Spleen (tissue), 11 donors: ENCODE data around the gene CBFA2T2. TPM values are rescaled to one million over a fixed set of nuclear protein-coding genes. Genes with fewer than 3 reads are reported as not detected.
"Not testable (repeated sequence)": the region's sequence is repeated elsewhere in the genome, so short reads cannot be mapped to it uniquely, and the experiment has no call there.

Experiments used
- DNase-seq: peaks from one replicate; pipeline ENCODE4 v3.0.0-alpha.2; 2020
- H3K27ac ChIP-seq, 8 donors: fragments of 200-600 bp; sonication (generic) in 7 of 8; 1 replicate in 4 of 8; 2 replicates in 4 of 8; pipeline versions ENCODE4 v1.5.0 to v1.8.0; 2016 to 2021; ENCODE audit warnings: inconsistent platforms in 4 of 8, mild to moderate bottlenecking in 4 of 8, moderate library complexity in 1 of 8
- H3K27me3 ChIP-seq, 7 donors: fragments of 200-600 bp; sonication (generic) in 6 of 7; replicated peaks in 1 of 7; 1 replicate in 4 of 7; 2 replicates in 3 of 7; pipeline versions ENCODE4 v1.5.0 to v1.8.0; 2016 to 2021; ENCODE audit warnings: inconsistent platforms in 3 of 7, mild to moderate bottlenecking in 1 of 7
- H3K36me3 ChIP-seq, 6 donors: fragments of 200-600 bp; sonication (generic) in 5 of 6; 1 replicate in 4 of 6; 2 replicates in 2 of 6; pipeline versions ENCODE4 v1.5.0 to v1.8.0; 2016 to 2021; ENCODE audit warnings: inconsistent platforms in 2 of 6
- H3K4me1 ChIP-seq, 6 donors: fragments of 200-600 bp; sonication (generic) in 5 of 6; 1 replicate in 3 of 6; 2 replicates in 3 of 6; pipeline versions ENCODE4 v1.5.0 to v1.8.0; 2016 to 2021; ENCODE audit warnings: inconsistent platforms in 3 of 6
- H3K4me3 ChIP-seq, 8 donors: fragments of 200-600 bp; sonication (generic) in 7 of 8; 1 replicate in 4 of 8; 2 replicates in 4 of 8; pipeline versions ENCODE4 v1.5.0 to v1.8.0; 2016 to 2021; ENCODE audit warnings: inconsistent platforms in 4 of 8, mild to moderate bottlenecking in 4 of 8, moderate library complexity in 2 of 8
- H3K9me3 ChIP-seq, 8 donors: fragments of 200-600 bp; sonication (generic) in 7 of 8; 1 replicate in 4 of 8; 2 replicates in 4 of 8; pipeline versions ENCODE4 v1.5.0 to v1.8.0; 2016 to 2021; ENCODE audit warnings: inconsistent platforms in 4 of 8
- CTCF ChIP-seq, 11 experiments: fragments of 200-600 bp in 7 of 11; fragments of 450-650 bp in 4 of 11; sonication (generic) in 4 of 11; IDR thresholded peaks in 8 of 11; conservative IDR thresholded peaks in 3 of 11; 1 replicate in 7 of 11; 2 replicates in 4 of 11; pipeline versions ENCODE4 v1.4.0 to v1.8.0; 2016 to 2021; ENCODE audit warnings: antibody characterized with exemption in 11 of 11, inconsistent platforms in 4 of 11, mild to moderate bottlenecking in 1 of 11
- POLR2A ChIP-seq, 3 donors: fragments of 450-650 bp; IDR thresholded peaks; one replicate each; pipeline ENCODE4 v1.5.1; 2017; ENCODE audit warnings: antibody characterized with exemption in 3 of 3, mild to moderate bottlenecking in 1 of 3
- POLR2AphosphoS5 ChIP-seq, 3 donors: sonication (generic); formaldehyde crosslinking; IDR thresholded peaks; one replicate each; pipeline ENCODE4 v1.5.1; 2017; ENCODE audit warnings: antibody characterized with exemption in 3 of 3
- WGBS, 5 donors: extraction: QIAGEN DNeasy Blood & Tissue Kit in 3 of 5; methylation state at CpG; one replicate each; pipeline versions ENCODE4 v1.1.5 to v1.1.7; 2013 to 2018; 5-methylcytosine and 5-hydroxymethylcytosine counted together
- intact Hi-C: fragments of 100-400 bp; cut with DNase I; formaldehyde crosslinking; loops from one replicate; pipeline ENCODE4 v1.15.0; 2023; ENCODE audit warnings: low total_unique reads
- polyA plus RNA-seq, 3 donors: library from polyadenylated mRNA; stranded (reverse); fragments of 200-250 nt; gene quantifications; one replicate each; pipeline ENCODE4 v1.2.1, GENCODE V29; 2013
- total RNA-seq, 7 donors: library from RNA; depleted of rRNA in 3 of 7; stranded (reverse); fragments of >200 nt in 3 of 7; fragmentation: NEBNext Ultra II Directional in 4 of 7; extraction: Animal tissue kit (Norgen Biotek cat#: 25700) in 4 of 7; gene quantifications; one replicate each; pipeline versions ENCODE4 v1.1.0 to v1.2.1, GENCODE V29; 2016 to 2021
- donor health status: healthy with polysubstance abuse.
- donor health status: DM: no; HTN: no; CAD: no; lungs with moderate emphysema.
- donor health status: DM: no; HTN: no; CAD: no.
- donor health status: Bipolar disorder and iron deficiency.
- donor health status: healthy.
- donor health status: DM: no; HTN: no; CAD: no.
- donor health status: DM: yes; HTN: yes; CAD: no.

CBFA2T2 gene
- total and polyA plus RNA-seq, 10 donors: 3.3 to 25.4 (median 17.8) TPM

DNA sequence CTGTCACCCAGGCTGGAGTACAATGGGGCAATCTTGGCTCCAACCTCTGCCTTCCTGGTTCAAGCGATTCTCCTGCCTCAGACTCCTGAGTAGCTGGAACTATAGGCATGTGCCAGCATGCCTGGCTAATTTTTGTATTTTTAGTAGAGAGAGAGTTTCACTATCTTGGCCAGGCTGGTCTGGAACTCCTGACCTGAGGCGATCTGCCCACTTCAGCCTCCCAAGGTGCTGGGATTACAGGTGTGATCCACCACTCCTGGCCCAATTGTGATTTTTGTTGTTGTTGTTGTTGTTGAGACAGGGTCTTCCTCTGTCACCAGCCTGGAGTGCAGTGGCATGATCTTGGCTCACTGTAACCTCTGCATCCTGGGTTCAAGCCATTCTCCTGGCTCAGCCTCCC lies 69.3 kb downstream of the CBFA2T2 start:
- Histone ChIP-seq H3K4me1 (peaks cover 14 to 62% (median 26%) of the 10 kb centered on the region in 6 donors), H3K36me3 (peaks cover 0 to 15% (median 0%) of the 10 kb centered on the region in 6 donors), H3K27me3 (no peaks in the 10 kb centered on the region), H3K27ac (peak overlapping the region in 1 of 8 donors; percentile 68), H3K4me3 (no peak overlapping the region), H3K9me3 (no peaks in the 10 kb centered on the region)
- TF ChIP-seq CTCF (IDR thresholded peaks at IDR 0.05 in 8 of 11, conservative IDR thresholded peaks at IDR 0.05 in 3 of 11): no peak
- no peak for TF ChIP-seq POLR2A (IDR thresholded peaks at IDR 0.05)
- TF ChIP-seq POLR2AphosphoS5 (IDR thresholded peaks at IDR 0.05): no peak
- intact Hi-C loops: no loop called here
- DNase-seq: no peak
- 95 to 100% (median 98%) methylated on average over 2 of the region's 2 CpGs for WGBS, 5 donors

DNA sequence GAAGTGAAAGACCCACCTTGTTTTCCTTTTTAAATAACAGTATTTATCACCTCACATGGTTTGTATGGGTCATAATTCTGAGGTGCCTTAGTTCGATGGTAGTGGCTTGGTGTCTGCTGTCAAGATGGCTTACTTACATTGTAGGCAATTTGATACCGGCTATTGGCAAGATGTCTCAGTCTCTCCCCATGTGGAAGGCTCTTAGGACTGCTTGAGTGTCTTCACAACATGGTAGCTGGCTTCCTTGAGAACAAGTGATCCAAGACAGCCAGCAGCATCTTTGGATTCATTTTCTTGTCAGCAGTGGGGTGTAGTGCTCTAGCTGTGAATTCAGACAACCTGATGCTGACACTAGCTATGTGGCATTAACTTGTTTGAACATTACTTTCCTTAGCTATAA lies 70.1 kb downstream of the CBFA2T2 start:
- H3K27ac ChIP-seq: peak overlapping the region in 5 of 8 donors; percentile 29 to 68 (median 46)
- no peak for DNase-seq
- peaks cover 7 to 54% (median 21%) of the 10 kb centered on the region in 6 donors for H3K4me1 ChIP-seq
- peaks cover 0 to 15% (median 0%) of the 10 kb centered on the region in 6 donors for H3K36me3 ChIP-seq
- intact Hi-C loops: no loop called here
- H3K4me3 ChIP-seq: no peak overlapping the region
- no peaks in the 10 kb centered on the region for H3K9me3 ChIP-seq
- 93 to 100% (median 97%) methylated on average over 2 of the region's 2 CpGs for WGBS, 5 donors
- H3K27me3 ChIP-seq: no peaks in the 10 kb centered on the region
- TF ChIP-seq POLR2AphosphoS5 (IDR thresholded peaks at IDR 0.05) (no peak), POLR2A (IDR thresholded peaks at IDR 0.05) (no peak), CTCF (IDR thresholded peaks at IDR 0.05 in 8 of 11, conservative IDR thresholded peaks at IDR 0.05 in 3 of 11) (no peak)

DNA sequence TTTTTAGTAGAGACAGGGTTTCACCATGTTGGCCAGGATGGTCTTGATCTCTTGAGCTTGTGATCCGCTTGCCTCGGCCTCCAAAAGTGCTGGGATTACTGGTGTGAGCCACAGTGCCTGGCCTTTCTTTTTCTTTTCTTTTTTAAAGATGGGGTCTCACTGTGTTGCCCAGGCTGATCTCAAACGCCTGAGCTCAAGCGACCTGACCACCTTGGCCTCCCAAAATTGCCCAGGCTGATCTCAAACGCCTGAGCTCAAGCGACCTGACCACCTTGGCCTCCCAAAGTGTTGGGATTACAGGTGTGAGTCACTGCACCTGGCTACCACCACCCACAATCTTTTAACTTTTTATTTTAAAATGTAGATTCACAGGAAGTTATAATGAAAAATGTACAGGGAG lies 71.2 kb downstream of the CBFA2T2 start:
- H3K36me3 ChIP-seq: peaks cover 0 to 15% (median 0%) of the 10 kb centered on the region in 6 donors
- H3K4me3 ChIP-seq, H3K9me3 ChIP-seq, intact Hi-C loops, H3K27me3 ChIP-seq, DNase-seq: not testable (repeated sequence)
- peak overlapping the region in 6 of 8 donors; percentile 29 to 68 (median 44) for H3K27ac ChIP-seq
- 90 to 99% (median 95%) methylated on average over 6 of the region's 6 CpGs for WGBS, 5 donors
- peaks cover 0 to 44% (median 13%) of the 10 kb centered on the region in 6 donors for H3K4me1 ChIP-seq

DNA sequence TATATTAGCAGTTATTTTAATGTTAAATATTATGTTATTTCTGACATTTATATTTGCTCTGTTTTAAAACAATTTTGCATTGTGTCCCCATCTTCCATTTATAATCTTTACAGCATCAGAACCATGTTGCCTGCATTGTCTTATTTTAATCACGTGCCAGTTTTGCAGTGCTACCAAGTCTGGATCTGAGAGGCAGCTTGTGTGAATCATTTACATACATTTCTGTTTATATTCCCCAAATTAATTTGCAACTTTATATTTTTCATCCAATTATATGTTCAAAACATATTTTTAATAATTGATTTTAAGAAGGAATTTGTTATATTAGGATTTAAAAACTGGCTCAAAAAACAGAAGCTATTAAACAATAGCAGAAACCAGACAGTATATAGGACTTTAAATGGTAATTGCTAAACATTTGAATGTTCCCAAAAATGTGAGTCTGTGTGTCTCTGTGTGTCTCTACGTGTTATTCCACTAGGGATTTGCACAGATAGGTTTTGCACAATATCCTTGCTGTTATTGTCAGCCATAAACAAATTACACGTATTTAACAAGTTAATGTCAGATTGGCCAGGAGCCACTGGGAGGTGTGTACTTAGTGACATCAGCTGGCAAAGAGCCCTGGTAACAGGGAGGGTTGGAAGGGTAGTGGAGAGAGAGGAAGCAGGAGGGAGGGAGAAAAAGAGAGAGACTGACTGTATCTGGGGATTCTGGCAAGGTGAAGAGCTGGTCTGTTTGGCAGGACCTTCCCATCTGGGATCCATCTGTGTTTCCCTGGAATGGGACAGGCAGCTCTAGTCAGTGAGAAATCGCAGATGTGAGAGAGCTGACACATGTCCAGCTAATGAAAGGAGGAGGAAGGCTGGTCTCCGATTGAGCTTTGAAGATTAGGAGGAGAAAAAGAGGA lies 72.1 kb downstream of the CBFA2T2 start:
- H3K9me3 ChIP-seq: no peaks in the 10 kb centered on the region
- H3K27me3 ChIP-seq: no peaks in the 10 kb centered on the region
- intact Hi-C loops: no loop called here
- H3K27ac ChIP-seq: peak overlapping the region in 5 of 8 donors; percentile 14 to 46 (median 37)
- H3K4me3 ChIP-seq: peak overlapping the region in 1 of 8 donors; percentile 15
- WGBS, 5 donors: 60 to 69% (median 62%) methylated on average over 5 of the region's 5 CpGs
- TF ChIP-seq POLR2A (IDR thresholded peaks at IDR 0.05) (no peak), CTCF (IDR thresholded peaks at IDR 0.05 in 8 of 11, conservative IDR thresholded peaks at IDR 0.05 in 3 of 11) (no peak), POLR2AphosphoS5 (IDR thresholded peaks at IDR 0.05) (peak in 1 of 3 donors; percentile 62)
- H3K4me1 ChIP-seq: peaks cover 0 to 38% (median 14%) of the 10 kb centered on the region in 6 donors
- H3K36me3 ChIP-seq: peaks cover 0 to 15% (median 0%) of the 10 kb centered on the region in 6 donors
- DNase-seq: no peak
